SK-N-SH treated with all-trans-retinoic acid at 6 μM for 48 hours (cell line): ENCODE measurements around the gene CLNS1A.

Experiments used
- ATAC-seq: fragments of 200-7000 bp; cut with Tn5 transposase; 3 replicates; pipeline ENCODE4 v1.9.1; 2020; ENCODE audit warnings: mild to moderate bottlenecking, moderate library complexity
- BACH2 ChIP-seq: fragments of 250-450 bp; sonication (Bioruptor Pico); IDR thresholded peaks from 2 replicates; pipeline ENCODE4 v1.9.0; 2021; ENCODE audit warnings: mild to moderate bottlenecking, borderline replicate concordance
- CSDC2 ChIP-seq: fragments of 250-450 bp; sonication (Bioruptor Pico); IDR thresholded peaks from 2 replicates; pipeline ENCODE4 v1.5.0; 2020; ENCODE audit warnings: mild to moderate bottlenecking, moderate library complexity
- ESRRG ChIP-seq: fragments of 250-450 bp; sonication (Bioruptor Pico); IDR thresholded peaks from 2 replicates; pipeline ENCODE4 v1.6.1; 2021; ENCODE audit warnings: mild to moderate bottlenecking
- GLIS3 ChIP-seq: fragments of 250-450 bp; sonication (Bioruptor Pico); IDR thresholded peaks from 2 replicates; pipeline ENCODE4 v1.5.0; 2020; ENCODE audit warnings: mild to moderate bottlenecking, moderate library complexity
- ISL1 ChIP-seq: fragments of 250-450 bp; sonication (Bioruptor Pico); IDR thresholded peaks from 2 replicates; pipeline ENCODE4 v2.1.2; 2022; ENCODE audit warnings: mild to moderate bottlenecking, moderate library complexity
- OSR1 ChIP-seq: fragments of 250-450 bp; sonication (Bioruptor Pico); IDR thresholded peaks from 2 replicates; pipeline ENCODE4 v1.8.0; 2022; ENCODE audit warnings: moderate library complexity, mild to moderate bottlenecking, inconsistent platforms
- RARB ChIP-seq: fragments of 250-450 bp; sonication (Bioruptor Pico); IDR thresholded peaks from 2 replicates; pipeline ENCODE4 v1.8.0; 2021; ENCODE audit warnings: mild to moderate bottlenecking, moderate library complexity
- TCF4 ChIP-seq: fragments of 250-450 bp; sonication (Bioruptor Pico); IDR thresholded peaks from 2 replicates; pipeline ENCODE4 v1.8.0; 2021; ENCODE audit warnings: mild to moderate bottlenecking, moderate library complexity, borderline replicate concordance
- TOX ChIP-seq: fragments of 250-450 bp; sonication (Bioruptor Pico); IDR thresholded peaks from 2 replicates; pipeline ENCODE4 v1.8.0; 2021; ENCODE audit warnings: mild to moderate bottlenecking, moderate library complexity, borderline replicate concordance
- ZC3H10 ChIP-seq: fragments of 250-450 bp; sonication (Bioruptor Pico); IDR thresholded peaks from 2 replicates; pipeline ENCODE4 v1.5.1; 2021; ENCODE audit warnings: mild to moderate bottlenecking, moderate library complexity
- ZFP3 ChIP-seq: fragments of 250-450 bp; sonication (Bioruptor Pico); IDR thresholded peaks from 2 replicates; pipeline ENCODE4 v1.5.0; 2020; ENCODE audit warnings: mild to moderate bottlenecking, moderate library complexity
- ZFP30 ChIP-seq: fragments of 450-650 bp; formaldehyde crosslinking; IDR thresholded peaks from 2 replicates; pipeline ENCODE4 v1.5.0; 2022; ENCODE audit warnings: mild to moderate bottlenecking, moderate library complexity
- ZNF565 ChIP-seq: fragments of 450-650 bp; formaldehyde crosslinking; conservative IDR thresholded peaks from 2 replicates; pipeline ENCODE4 v1.5.0; 2020; ENCODE audit warnings: low read depth, mild to moderate bottlenecking, moderate library complexity
- ZNF70 ChIP-seq: fragments of 450-650 bp; formaldehyde crosslinking; IDR thresholded peaks from 2 replicates; pipeline ENCODE4 v1.5.0; 2020; ENCODE audit warnings: mild to moderate bottlenecking, moderate library complexity
- TF ChIP-seq, protein P1 (sequence below): fragments of 250-450 bp; sonication (Bioruptor Pico); IDR thresholded peaks from 2 replicates; pipeline ENCODE4 v1.5.0; 2020; ENCODE audit warnings: mild to moderate bottlenecking, moderate library complexity
- TF ChIP-seq, protein P2 (sequence below): fragments of 250-450 bp; sonication (Bioruptor Pico); IDR thresholded peaks from 2 replicates; pipeline ENCODE4 v1.5.1; 2020; ENCODE audit warnings: low read depth, mild to moderate bottlenecking, moderate library complexity
- TF ChIP-seq, protein P3 (sequence below): fragments of 250-450 bp; sonication (Bioruptor Pico); IDR thresholded peaks from 2 replicates; pipeline ENCODE4 v1.8.0; 2020; ENCODE audit warnings: mild to moderate bottlenecking, moderate library complexity, borderline replicate concordance

Gene CLNS1A, protein sequence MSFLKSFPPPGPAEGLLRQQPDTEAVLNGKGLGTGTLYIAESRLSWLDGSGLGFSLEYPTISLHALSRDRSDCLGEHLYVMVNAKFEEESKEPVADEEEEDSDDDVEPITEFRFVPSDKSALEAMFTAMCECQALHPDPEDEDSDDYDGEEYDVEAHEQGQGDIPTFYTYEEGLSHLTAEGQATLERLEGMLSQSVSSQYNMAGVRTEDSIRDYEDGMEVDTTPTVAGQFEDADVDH

DNA sequence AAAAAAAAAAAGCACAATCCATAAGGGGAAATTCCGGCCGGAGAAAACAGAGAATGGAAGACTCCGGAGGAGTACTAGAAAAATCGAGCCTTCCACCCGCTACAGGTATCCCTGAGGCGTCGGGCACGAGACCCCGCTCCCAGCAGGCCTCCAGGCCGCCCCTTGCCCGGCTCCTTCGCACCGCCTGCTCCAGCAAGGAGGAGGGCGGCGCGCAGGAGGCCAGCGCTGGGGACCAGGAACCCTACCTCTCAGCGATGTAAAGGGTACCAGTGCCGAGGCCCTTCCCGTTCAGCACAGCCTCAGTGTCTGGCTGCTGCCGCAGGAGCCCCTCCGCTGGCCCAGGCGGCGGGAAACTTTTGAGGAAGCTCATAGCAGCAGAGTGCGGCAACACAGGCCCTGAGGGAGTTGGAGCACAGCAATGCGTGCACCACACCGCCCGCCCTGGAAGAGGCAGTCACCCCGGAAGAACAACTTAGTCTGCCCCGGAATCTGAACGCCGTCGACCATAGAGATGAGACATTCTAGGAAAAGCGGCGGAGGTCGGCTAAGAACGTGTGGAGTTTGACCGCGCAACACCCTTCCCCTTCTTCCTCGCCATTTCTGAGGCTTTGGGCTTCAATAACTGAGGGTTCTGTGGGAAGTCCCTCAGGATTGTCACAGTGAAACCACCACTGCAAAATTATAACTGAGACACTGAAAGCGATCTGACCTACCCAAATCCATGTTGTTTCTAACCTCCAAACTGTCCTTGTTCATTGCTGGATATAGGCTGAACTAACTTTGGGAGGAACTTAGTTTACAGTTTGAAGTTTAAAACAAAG lies at the start of gene CLNS1A:
TSS of gene CLNS1A (minus strand) at position 450 of the 821 bp plus-strand sequence. CDS start at position 370, 80 bp downstream.
- ATAC-seq, result peak; percentile 100
- TF ChIP-seq TOX (no peak), GLIS3 (CRISPR knock-in tag) (no peak), OSR1 (no peak), BACH2 (no peak), ZNF70 (CRISPR knock-in tag) (no peak), ESRRG (CRISPR knock-in tag) (no peak)
- TF ChIP-seq, protein P1, sequence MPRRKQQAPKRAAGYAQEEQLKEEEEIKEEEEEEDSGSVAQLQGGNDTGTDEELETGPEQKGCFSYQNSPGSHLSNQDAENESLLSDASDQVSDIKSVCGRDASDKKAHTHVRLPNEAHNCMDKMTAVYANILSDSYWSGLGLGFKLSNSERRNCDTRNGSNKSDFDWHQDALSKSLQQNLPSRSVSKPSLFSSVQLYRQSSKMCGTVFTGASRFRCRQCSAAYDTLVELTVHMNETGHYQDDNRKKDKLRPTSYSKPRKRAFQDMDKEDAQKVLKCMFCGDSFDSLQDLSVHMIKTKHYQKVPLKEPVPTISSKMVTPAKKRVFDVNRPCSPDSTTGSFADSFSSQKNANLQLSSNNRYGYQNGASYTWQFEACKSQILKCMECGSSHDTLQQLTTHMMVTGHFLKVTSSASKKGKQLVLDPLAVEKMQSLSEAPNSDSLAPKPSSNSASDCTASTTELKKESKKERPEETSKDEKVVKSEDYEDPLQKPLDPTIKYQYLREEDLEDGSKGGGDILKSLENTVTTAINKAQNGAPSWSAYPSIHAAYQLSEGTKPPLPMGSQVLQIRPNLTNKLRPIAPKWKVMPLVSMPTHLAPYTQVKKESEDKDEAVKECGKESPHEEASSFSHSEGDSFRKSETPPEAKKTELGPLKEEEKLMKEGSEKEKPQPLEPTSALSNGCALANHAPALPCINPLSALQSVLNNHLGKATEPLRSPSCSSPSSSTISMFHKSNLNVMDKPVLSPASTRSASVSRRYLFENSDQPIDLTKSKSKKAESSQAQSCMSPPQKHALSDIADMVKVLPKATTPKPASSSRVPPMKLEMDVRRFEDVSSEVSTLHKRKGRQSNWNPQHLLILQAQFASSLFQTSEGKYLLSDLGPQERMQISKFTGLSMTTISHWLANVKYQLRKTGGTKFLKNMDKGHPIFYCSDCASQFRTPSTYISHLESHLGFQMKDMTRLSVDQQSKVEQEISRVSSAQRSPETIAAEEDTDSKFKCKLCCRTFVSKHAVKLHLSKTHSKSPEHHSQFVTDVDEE, result peak; percentile 35; the same call in 1 of the 2 replicates

DNA sequence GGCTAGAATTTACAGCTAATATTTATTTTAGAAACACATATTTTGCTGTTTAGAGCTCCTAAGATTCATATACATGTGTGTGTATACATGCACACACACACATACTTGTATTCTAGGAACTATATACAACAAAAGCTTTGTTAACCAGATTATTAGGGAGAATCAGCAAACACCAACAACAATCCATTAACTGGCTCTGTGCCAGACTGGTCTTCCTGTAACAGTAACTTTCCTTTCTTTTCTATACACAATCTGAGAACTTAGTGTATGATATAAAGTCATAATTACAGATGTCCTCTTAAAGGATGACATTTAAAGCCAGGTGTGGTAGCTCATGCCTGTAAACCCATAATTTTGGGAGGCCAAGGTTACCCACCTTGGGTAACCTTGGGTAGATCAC lies 49.5 kb upstream of the CLNS1A start:
- no peak for ATAC-seq
- TF ChIP-seq, protein P2, sequence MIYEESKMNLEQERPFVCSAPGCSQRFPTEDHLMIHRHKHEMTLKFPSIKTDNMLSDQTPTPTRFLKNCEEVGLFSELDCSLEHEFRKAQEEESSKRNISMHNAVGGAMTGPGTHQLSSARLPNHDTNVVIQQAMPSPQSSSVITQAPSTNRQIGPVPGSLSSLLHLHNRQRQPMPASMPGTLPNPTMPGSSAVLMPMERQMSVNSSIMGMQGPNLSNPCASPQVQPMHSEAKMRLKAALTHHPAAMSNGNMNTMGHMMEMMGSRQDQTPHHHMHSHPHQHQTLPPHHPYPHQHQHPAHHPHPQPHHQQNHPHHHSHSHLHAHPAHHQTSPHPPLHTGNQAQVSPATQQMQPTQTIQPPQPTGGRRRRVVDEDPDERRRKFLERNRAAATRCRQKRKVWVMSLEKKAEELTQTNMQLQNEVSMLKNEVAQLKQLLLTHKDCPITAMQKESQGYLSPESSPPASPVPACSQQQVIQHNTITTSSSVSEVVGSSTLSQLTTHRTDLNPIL (CRISPR knock-in tag), result no peak
- no peak for TF ChIP-seq ZNF565 (CRISPR knock-in tag)
- TF ChIP-seq OSR1, result no peak
- TF ChIP-seq ISL1, result no peak
- no peak for TF ChIP-seq TOX
- TF ChIP-seq BACH2, result no peak
- TF ChIP-seq ZC3H10, result no peak
- TF ChIP-seq CSDC2, result no peak
- no peak for TF ChIP-seq TCF4

DNA sequence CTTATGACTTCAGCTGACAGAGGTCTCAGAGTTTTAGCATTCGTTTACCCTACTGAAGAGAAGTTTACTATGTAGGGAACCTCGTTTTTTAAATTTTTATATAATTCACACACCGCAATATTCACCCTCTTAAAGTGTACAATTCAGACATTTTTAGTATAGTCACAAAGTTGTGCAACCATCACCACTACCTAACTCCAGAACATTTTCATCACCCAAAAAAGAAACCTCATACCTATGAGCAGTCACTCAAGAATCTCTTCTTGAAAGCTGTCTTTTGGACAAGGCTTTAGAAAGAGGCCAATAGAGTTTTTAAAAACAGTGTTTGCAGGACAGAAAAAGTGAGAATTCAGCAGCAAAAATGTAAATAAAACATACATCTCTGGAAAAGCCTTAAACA lies 39.5 kb upstream of the CLNS1A start:
- no peak for ATAC-seq
- no peak for TF ChIP-seq ZFP3 (CRISPR knock-in tag)
- no peak for TF ChIP-seq BACH2
- TF ChIP-seq GLIS3 (CRISPR knock-in tag), result no peak
- TF ChIP-seq, protein P1, result no peak
- TF ChIP-seq, all 23 proteins: peak for 0

DNA sequence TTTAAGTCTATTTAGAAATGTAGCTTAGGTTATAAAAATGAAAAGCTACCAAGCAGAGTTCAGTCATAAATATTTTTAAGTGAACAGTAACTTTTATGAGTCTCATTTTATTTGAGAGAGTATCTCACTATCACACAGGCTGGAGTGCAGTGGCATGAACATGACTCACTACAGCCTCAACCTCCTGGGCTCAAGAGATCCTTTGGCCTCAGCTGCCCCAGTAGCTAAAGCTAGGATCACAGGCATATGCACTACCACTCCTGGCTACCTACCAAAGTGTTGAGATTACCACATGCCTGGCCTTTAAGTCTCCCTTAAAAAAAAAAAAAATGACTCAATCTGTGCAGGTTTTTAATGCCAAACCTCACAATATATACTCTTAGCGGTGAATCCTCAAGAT lies 34.7 kb upstream of the CLNS1A start:
- no peak for TF ChIP-seq ZNF70 (CRISPR knock-in tag)
- TF ChIP-seq, protein P3, sequence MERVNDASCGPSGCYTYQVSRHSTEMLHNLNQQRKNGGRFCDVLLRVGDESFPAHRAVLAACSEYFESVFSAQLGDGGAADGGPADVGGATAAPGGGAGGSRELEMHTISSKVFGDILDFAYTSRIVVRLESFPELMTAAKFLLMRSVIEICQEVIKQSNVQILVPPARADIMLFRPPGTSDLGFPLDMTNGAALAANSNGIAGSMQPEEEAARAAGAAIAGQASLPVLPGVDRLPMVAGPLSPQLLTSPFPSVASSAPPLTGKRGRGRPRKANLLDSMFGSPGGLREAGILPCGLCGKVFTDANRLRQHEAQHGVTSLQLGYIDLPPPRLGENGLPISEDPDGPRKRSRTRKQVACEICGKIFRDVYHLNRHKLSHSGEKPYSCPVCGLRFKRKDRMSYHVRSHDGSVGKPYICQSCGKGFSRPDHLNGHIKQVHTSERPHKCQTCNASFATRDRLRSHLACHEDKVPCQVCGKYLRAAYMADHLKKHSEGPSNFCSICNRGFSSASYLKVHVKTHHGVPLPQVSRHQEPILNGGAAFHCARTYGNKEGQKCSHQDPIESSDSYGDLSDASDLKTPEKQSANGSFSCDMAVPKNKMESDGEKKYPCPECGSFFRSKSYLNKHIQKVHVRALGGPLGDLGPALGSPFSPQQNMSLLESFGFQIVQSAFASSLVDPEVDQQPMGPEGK (CRISPR knock-in tag), result no peak
- no peak for TF ChIP-seq RARB
- no peak for TF ChIP-seq ISL1
- no peak for TF ChIP-seq BACH2
- TF ChIP-seq CSDC2, result no peak
- no peak for TF ChIP-seq ZFP30
- TF ChIP-seq, protein P2 (CRISPR knock-in tag), result no peak
- TF ChIP-seq, protein P1, result no peak
- peak; percentile 95 for ATAC-seq
